ENCODE measurements around the gene TNFRSF19.
"Not testable (repeated sequence)": the region's sequence is repeated elsewhere in the genome, so short reads cannot be mapped to it uniquely, and the experiment has no call there.

TNFRSF19 gene, protein sequence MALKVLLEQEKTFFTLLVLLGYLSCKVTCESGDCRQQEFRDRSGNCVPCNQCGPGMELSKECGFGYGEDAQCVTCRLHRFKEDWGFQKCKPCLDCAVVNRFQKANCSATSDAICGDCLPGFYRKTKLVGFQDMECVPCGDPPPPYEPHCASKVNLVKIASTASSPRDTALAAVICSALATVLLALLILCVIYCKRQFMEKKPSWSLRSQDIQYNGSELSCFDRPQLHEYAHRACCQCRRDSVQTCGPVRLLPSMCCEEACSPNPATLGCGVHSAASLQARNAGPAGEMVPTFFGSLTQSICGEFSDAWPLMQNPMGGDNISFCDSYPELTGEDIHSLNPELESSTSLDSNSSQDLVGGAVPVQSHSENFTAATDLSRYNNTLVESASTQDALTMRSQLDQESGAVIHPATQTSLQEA

GRCh38 chr13:23570099-23570920 lies at the start of gene TNFRSF19:
Gene TNFRSF19, plus strand, starts transcription at chr13:23570412. Its CDS starts 19,772 bp downstream, at chr13:23590184.
- peak; percentile 50 for DNase-seq (ENCODE audit: low spot score)

GRCh38 chr13:23529926-23530325 lies 40.3 kb upstream of the TNFRSF19 start:
- DNase-seq (ENCODE audit: low spot score): not testable (repeated sequence)

DNA sequence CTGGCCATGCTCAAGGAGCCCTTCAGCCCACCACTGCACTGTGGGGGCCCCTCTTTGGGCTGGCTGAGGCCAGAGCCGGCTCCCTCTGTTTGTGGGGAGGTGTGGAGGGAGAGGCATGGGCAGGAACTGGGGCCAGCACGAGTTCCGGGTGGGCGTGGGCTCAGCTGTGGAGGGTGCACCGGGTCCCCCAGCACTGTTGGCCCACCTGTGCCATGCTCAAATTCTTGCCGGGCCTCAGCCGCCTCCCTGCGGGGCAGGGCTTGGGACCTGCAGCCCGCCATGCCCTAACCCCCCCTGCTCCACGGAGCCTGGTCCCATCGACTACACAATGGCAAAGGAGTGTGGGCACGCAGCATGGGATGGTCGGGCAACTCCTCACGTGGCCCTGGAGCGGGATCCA lies 38.8 kb upstream of the TNFRSF19 start:
- no peak for DNase-seq (ENCODE audit: low spot score)

DNA sequence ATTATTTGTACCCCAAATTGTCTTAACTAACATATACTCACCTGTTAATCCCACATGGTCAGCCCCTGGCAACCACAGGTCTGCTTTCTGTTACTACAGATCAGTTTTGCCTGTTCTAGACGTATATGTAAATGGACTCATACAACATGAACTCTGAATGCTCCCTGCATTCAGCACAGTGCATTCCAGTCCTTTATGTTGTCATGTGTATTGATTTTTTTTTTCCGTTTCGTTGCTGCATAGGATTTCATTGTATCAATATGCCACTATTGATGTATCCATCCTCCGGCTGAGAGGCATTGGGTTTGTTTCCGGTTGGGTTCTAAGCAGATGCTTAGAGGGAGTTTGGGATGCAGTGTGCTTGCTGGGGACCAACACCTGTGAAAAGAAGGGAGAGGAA lies 36.1 kb upstream of the TNFRSF19 start:
- no peak for DNase-seq (ENCODE audit: low spot score)

- no peak for DNase-seq (ENCODE audit: low spot score)
Measured at GRCh38 chr13:23541221-23541824, 28.9 kb upstream of the TNFRSF19 start.

GRCh38 chr13:23544668-23545067 lies 25.5 kb upstream of the TNFRSF19 start:
- DNase-seq (ENCODE audit: low spot score): no peak

GRCh38 chr13:23547000-23547590 lies 23.1 kb upstream of the TNFRSF19 start:
- DNase-seq (ENCODE audit: low spot score): peak; percentile 28

DNA sequence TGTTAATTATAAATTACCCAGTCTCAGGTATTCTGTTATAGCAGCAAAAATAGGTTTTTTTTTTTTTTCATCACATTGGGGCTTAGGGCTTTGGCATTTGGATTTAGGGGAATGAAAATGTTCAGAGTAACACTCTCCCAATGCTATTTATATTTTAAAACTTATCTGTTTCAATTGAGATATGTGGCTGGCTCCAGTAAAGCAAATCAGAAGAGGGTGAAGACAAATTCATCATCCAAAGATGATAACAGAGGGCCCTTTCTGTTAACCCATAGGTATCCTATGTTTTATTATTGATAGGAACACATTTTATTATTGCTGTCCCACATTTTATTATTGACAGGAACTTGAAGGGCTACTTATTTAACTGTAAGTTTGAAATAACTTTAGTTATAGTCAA lies 20.5 kb upstream of the TNFRSF19 start:
- no peak for DNase-seq (ENCODE audit: low spot score)

DNA sequence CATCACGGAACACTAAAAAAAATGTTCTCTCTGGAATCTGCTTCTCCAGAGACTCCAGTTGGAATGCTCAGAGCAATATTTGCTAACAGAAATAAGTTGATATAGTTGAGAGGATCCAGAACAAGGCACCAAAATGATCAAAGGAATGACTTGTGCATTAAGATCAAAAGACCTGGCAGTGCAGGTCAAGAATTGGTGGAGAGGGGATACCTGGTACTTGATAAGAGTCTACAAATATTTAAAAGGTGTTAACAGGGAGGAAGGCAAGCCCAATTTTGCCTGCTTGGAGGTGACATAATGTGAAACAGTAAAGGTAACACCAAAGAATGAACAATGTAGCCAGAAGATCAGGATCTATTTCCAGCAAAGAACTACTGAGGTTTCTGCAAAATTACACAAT lies 20.0 kb upstream of the TNFRSF19 start:
- DNase-seq (ENCODE audit: low spot score): no peak

- DNase-seq (ENCODE audit: low spot score): no peak
Measured at GRCh38 chr13:23551213-23552008, 18.8 kb upstream of the TNFRSF19 start.

DNA sequence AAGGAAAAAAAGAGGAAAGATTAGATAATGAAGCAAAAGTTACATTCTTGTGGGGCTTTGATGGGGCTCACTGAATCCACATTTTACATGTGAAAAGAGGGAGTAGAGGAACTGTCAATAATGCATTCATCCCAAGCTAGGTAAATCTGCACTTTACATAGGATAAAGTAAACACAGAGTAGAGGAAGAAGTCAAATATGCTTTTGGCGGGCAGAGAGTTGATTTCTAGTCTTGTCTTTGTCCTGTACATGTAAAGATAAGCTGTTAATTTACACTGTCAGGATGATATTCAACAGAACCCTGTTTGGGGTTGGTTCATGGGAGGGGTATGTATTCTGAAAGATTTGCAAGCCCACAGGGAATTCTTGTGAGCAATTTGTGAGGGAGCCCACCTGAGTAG lies 18.0 kb upstream of the TNFRSF19 start:
- DNase-seq (ENCODE audit: low spot score): no peak

DNA sequence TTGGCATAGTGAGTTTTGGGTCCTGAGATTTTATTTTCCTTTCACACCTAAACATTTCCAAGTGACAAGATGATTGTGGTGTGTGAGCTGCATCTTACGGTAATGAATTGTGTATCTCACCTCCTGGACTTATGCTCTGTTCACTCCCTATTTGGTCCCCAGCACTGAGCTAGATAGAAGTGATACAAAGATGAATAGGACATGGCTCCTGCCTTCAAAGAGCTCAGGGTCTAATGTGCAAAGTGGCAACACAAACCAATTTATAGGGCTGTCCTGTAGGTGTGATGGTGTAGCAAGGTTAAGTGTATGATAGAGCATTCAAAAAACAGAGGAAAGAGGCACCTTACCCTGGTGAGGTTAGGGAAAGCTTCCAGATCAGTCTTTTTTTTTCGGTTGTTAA lies 17.6 kb upstream of the TNFRSF19 start:
- DNase-seq (ENCODE audit: low spot score): no peak

DNA sequence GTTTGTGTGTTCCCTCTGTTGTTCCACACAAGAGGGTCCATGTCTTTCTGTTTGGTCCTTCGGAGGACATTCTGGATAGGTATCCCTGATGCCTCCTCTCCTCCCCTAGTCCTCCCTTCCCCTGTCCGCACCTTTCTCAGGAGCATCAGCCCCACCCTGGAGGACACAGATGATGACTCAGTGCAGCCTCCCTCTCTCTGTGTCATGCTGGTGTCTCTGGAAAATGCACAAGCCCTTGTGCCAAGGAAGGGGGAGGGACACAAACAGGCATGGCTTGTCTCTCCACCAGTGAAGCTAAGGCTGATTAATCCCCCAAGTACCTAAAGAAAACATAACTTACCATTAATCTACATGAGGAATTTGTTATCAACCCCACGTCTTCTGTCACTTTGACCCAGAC lies 16.2 kb upstream of the TNFRSF19 start:
- no peak for DNase-seq (ENCODE audit: low spot score)

- DNase-seq (ENCODE audit: low spot score): no peak
Measured at GRCh38 chr13:23557043-23557442, 13.2 kb upstream of the TNFRSF19 start.

DNA sequence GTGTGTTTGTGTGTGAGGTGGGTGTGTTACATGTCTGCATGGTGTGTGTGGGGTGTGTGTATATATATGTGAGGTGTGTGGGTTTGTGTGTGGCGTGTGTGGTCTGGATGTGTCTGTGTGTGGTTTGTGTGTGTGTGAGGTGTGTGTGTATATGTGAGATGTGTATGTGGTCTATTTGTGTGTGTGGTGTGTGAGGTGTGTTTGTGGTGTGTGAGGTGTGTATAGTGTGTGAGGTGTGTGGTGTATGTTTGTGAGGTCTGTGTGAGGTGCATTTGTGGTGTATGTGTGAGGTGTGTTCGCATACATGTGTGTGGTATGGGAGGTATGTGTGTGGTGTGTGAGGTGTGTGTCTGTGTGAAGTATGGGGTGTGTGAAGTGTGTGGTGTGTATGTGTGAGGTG lies 12.5 kb upstream of the TNFRSF19 start:
- no peak for DNase-seq (ENCODE audit: low spot score)

DNA sequence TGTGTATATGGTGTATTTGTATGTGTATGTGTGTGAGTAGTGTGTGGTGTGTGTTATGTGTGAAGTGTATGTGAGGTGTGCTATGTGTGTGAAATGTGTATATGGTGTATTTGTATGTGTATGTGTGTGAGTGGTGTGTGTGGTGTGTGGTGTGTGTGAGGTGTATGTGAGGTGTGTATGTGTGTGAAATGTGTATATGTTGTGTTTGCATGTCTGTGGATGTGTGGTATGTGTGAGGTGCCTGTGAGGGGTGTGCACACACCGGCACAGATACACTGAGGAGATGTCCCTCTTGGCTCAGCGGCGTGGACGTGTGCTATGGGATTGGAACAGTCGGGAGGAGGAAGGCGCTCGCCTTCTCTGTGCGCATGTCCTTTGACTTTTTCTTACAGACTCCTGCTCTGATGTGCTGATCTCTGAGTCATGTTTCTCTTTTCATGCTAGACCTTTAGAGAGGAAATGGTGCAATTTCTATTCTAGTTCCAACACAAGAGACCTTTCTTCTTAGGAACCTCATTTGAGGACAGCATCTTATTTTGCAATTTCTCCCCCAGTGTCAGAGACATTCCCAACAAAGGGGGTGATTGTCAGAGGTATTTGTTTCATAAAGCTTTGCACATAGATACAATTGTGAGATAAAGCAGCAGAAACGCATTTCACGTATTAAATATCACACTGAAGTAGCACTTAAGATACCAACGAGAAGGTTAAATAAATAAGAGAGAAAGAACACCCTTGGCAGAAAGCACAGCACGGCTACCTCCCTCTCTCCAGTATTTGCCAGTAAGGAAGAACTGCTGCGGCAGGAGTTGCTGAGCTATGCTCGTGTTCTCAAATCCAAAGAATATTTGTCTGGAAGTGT lies 11.3 kb upstream of the TNFRSF19 start:
- DNase-seq (ENCODE audit: low spot score): peak; percentile 85

GRCh38 chr13:23560571-23561089 lies 9.6 kb upstream of the TNFRSF19 start:
- DNase-seq (ENCODE audit: low spot score): no peak

DNA sequence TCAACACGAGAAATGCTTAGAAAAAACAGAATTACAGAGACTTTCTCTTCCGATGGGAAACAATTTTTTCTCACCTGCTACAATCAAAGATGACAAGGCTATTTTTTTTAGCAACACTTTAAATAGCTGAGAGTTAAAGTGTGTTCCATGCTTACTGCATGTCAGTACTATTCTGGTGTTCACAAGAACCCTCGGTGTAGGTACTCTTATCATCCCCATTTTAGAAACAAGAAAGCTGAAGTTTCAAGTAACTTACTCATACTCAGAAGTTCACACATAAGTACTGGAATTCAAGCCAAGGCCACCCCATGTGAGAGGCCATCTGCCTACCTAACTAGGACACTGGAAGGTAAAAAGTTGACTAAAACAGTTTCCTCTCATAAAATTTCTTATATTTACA lies 9.0 kb upstream of the TNFRSF19 start:
- no peak for DNase-seq (ENCODE audit: low spot score)

DNA sequence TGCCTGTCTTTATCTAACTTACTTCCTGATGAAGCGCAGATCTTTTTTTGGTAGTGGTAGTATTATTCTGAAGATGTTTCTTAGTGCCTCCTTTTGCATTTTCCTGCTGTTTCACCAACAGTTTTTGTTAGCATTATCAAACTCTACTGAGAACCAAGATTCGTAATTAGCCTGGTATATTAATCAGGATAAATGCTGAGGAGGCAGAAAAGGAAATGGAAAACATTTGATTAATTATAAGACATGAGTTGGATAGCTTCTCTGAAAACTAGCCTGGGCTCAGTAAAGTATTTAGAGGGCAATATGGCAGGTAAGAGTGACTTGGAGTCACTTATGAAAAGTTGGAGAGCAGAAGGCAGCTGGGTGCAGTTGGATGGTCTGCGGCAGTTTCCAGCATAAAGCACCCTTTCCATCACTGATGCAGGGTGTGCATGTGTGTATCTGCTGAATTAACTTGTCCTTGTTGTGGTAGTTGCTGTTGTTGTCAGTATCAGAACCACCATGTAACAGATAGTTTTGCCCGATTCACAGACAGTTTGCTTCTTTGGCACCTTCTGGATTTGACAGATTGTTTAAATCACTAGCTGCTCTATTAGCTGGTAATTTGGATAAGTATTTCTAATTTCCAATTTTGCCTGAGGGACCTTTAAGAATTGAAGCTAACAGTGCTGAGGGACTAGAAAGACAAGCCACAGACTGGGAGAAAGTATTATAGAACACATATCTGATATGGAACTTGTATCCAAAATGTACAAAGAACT lies 6.9 kb upstream of the TNFRSF19 start:
- no peak for DNase-seq (ENCODE audit: low spot score)
